H1 (cell line): ENCODE results near the gene CAMK1G. TPM values are rescaled to one million over a fixed set of nuclear protein-coding genes. Genes with fewer than 3 reads are reported as not detected.

Experiments
- CTCF ChIA-PET: fragments of 300-600 bp; sonication (Branson Sonifier 250); formaldehyde crosslinking; loops from one replicate; lab custom pipeline; 2021; ENCODE audit not compliant: partially characterized antibody; lab: Charles Lee
- POLR2A ChIA-PET: fragments of 300-600 bp; sonication (Branson Sonifier 250); formaldehyde crosslinking; loops from one replicate; lab custom pipeline; 2021; ENCODE audit warnings: inconsistent platforms; ENCODE audit not compliant: partially characterized antibody; lab: Charles Lee
- DNase-seq, 2 experiments: peaks; one replicate each; pipeline versions ENCODE4 v3.0.0 to v3.0.0-alpha.2; 2010 to 2022; ENCODE audit warnings: low spot score in 2 of 2, low read depth in 1 of 2, mixed read lengths in 1 of 2
- FAIRE-seq: peaks from 2 replicates; lab custom pipeline; 2011; peaks lifted over from hg19 to GRCh38; lab: Jason Lieb, UNC
- H2AFZ ChIP-seq: 2 replicates; pipeline ENCODE4 v1.8.1; 2012; ENCODE audit warnings: low read length, inconsistent platforms
- H2AK5ac ChIP-seq: 2 replicates; pipeline ENCODE4 v1.6.1; 2013; ENCODE audit warnings: low read depth, low read length
- H2BK120ac ChIP-seq: replicated peaks from 2 replicates; pipeline ENCODE3; 2013; ENCODE audit warnings: low read depth, low read length, inconsistent platforms
- H2BK12ac ChIP-seq: 2 replicates; pipeline ENCODE4 v1.6.1; 2013; ENCODE audit warnings: low read depth, low read length
- H2BK15ac ChIP-seq: 2 replicates; pipeline ENCODE4 v1.6.1; 2013; ENCODE audit warnings: low read length
- H2BK20ac ChIP-seq: 2 replicates; pipeline ENCODE4 v1.6.1; 2013; ENCODE audit warnings: low read length
- H2BK5ac ChIP-seq: 2 replicates; pipeline ENCODE4 v1.6.1; 2013; ENCODE audit warnings: low read depth, low read length
- H3K14ac ChIP-seq: 2 replicates; pipeline ENCODE4 v1.6.1; 2013; ENCODE audit warnings: inconsistent platforms; ENCODE audit not compliant: insufficient read length
- H3K18ac ChIP-seq: 2 replicates; pipeline ENCODE4 v1.6.1; 2013; ENCODE audit warnings: low read length; ENCODE audit errors: extremely low read depth
- H3K23ac ChIP-seq: 2 replicates; pipeline ENCODE4 v1.6.1; 2013; ENCODE audit warnings: inconsistent platforms; ENCODE audit not compliant: insufficient read length
- H3K23me2 ChIP-seq: 2 replicates; pipeline ENCODE4 v1.6.1; 2013; ENCODE audit warnings: low read depth, low read length
- H3K27ac ChIP-seq: 2 replicates; pipeline ENCODE4 v1.6.1; 2011; ENCODE audit warnings: low read depth, low read length, inconsistent platforms
- H3K27me3 ChIP-seq, 4 experiments: replicated peaks in 1 of 4; 1 replicate in 1 of 4; 2 replicates in 3 of 4; pipeline versions ENCODE4 v1.6.1 to v1.8.1; 2011 to 2013; ENCODE audit warnings: low read length in 3 of 4, mild to moderate bottlenecking in 3 of 4, inconsistent platforms in 2 of 4, mixed read lengths in 2 of 4, moderate library complexity in 1 of 4; ENCODE audit not compliant: control insufficient read depth in 3 of 4, insufficient read depth in 3 of 4; ENCODE audit errors: extremely low read depth in 1 of 4
- H3K36me3 ChIP-seq, 4 experiments: 2 replicates each; pipeline versions ENCODE4 v1.6.1 to v1.8.1; 2011 to 2013; ENCODE audit warnings: mild to moderate bottlenecking in 4 of 4, low read length in 3 of 4, moderate library complexity in 2 of 4, control low read depth in 1 of 4, inconsistent platforms in 1 of 4; ENCODE audit not compliant: insufficient read depth in 4 of 4, control insufficient read depth in 2 of 4
- H3K4ac ChIP-seq: replicated peaks from 2 replicates; pipeline ENCODE3; 2013; ENCODE audit warnings: low read length, low read depth, mixed read lengths, inconsistent platforms; ENCODE audit not compliant: insufficient read length
- H3K4me1 ChIP-seq, 4 experiments: replicated peaks in 1 of 4; 1 replicate in 1 of 4; 2 replicates in 3 of 4; pipeline versions ENCODE4 v1.6.1 to v1.8.1; 2011 to 2013; ENCODE audit warnings: low read length in 3 of 4, inconsistent platforms in 2 of 4, mixed read lengths in 1 of 4; ENCODE audit not compliant: insufficient read depth in 4 of 4, control insufficient read depth in 3 of 4
- H3K4me2 ChIP-seq, 2 experiments: 2 replicates each; pipeline versions ENCODE4 v1.6.1 to v1.8.1; 2011 to 2013; ENCODE audit warnings: low read depth in 2 of 2, low read length in 2 of 2, control low read depth in 1 of 2, inconsistent platforms in 1 of 2, mild to moderate bottlenecking in 1 of 2; ENCODE audit not compliant: insufficient read depth in 1 of 2
- H3K4me3 ChIP-seq, 4 experiments: fragments of 200-600, 300-600 bp in 1 of 4; sonication (generic), shearing (Covaris generic), sonication (Bioruptor Twin) in 1 of 4; 2 replicates each; pipeline versions ENCODE4 v1.5.1 to v1.8.1; 2011 to 2016; ENCODE audit warnings: low read length in 4 of 4, low read depth in 3 of 4, control low read depth in 2 of 4, inconsistent platforms in 2 of 4, mild to moderate bottlenecking in 2 of 4, mixed read lengths in 1 of 4, moderate library complexity in 1 of 4; ENCODE audit not compliant: insufficient read depth in 2 of 4; ENCODE audit errors: extremely low read depth in 1 of 4
- H3K56ac ChIP-seq: replicated peaks from 2 replicates; pipeline ENCODE3; 2013; ENCODE audit warnings: low read depth, mild to moderate bottlenecking, mixed read lengths, low read length, inconsistent platforms; ENCODE audit not compliant: insufficient read length
- H3K79me1 ChIP-seq: 2 replicates; pipeline ENCODE4 v1.6.1; 2013; ENCODE audit warnings: low read depth, low read length, control low read depth
- H3K79me2 ChIP-seq, 2 experiments: 2 replicates each; pipeline versions ENCODE4 v1.6.1 to v1.8.1; 2012 to 2013; ENCODE audit warnings: low read length in 2 of 2, mild to moderate bottlenecking in 2 of 2, inconsistent platforms in 1 of 2; ENCODE audit not compliant: insufficient read depth in 2 of 2, control insufficient read depth in 1 of 2
- H3K9ac ChIP-seq, 4 experiments: replicated peaks in 1 of 4; 1 replicate in 1 of 4; 2 replicates in 3 of 4; pipeline versions ENCODE4 v1.6.1 to v1.8.1; 2011 to 2013; ENCODE audit warnings: low read depth in 3 of 4, low read length in 3 of 4, control low read depth in 2 of 4, mild to moderate bottlenecking in 2 of 4, moderate library complexity in 2 of 4, inconsistent platforms in 1 of 4; ENCODE audit errors: extremely low read depth in 1 of 4
- H3K9me3 ChIP-seq, 2 experiments: 2 replicates each; pipeline versions ENCODE4 v1.6.1 to v1.8.1; 2012 to 2013; ENCODE audit warnings: mild to moderate bottlenecking in 2 of 2, moderate library complexity in 2 of 2, control low read depth in 1 of 2, inconsistent platforms in 1 of 2, low read depth in 1 of 2, low read length in 1 of 2, mixed read lengths in 1 of 2; ENCODE audit not compliant: insufficient read depth in 2 of 2
- H4K20me1 ChIP-seq, 2 experiments: replicated peaks in 1 of 2; 2 replicates each; pipeline versions ENCODE3 to v1.8.1; 2011 to 2013; ENCODE audit warnings: inconsistent platforms in 2 of 2, low read length in 2 of 2, mild to moderate bottlenecking in 1 of 2; ENCODE audit not compliant: insufficient read depth in 2 of 2, control insufficient read depth in 1 of 2
- H4K5ac ChIP-seq: 2 replicates; pipeline ENCODE4 v1.6.1; 2013; ENCODE audit warnings: low read length, low read depth, mixed read lengths, inconsistent platforms; ENCODE audit not compliant: insufficient read length
- H4K8ac ChIP-seq: 2 replicates; pipeline ENCODE4 v1.8.0; 2013; ENCODE audit warnings: mild to moderate bottlenecking, moderate library complexity, low read length, inconsistent platforms; ENCODE audit not compliant: insufficient read depth; ENCODE audit errors: extremely low read depth
- H4K91ac ChIP-seq: replicated peaks from 2 replicates; pipeline ENCODE3; 2013; ENCODE audit warnings: low read length, mixed read lengths, inconsistent platforms; ENCODE audit not compliant: insufficient read length
- POU5F1 ChIP-seq: IDR thresholded peaks from 2 replicates; pipeline ENCODE4 v1.6.1; 2011; ENCODE audit warnings: low read depth, mild to moderate bottlenecking, low read length, moderate library complexity
- RAD21 ChIP-seq, 2 experiments: IDR thresholded peaks in 1 of 2; conservative IDR thresholded peaks in 1 of 2; 2 replicates each; pipeline ENCODE4 v1.6.1; 2011; ENCODE audit warnings: low read depth in 2 of 2, low read length in 2 of 2, improper control_type of control experiment in 1 of 2, inconsistent platforms in 1 of 2, mild to moderate bottlenecking in 1 of 2, moderate library complexity in 1 of 2
- SIX5 ChIP-seq: IDR thresholded peaks from 2 replicates; pipeline ENCODE4 v1.6.1; 2011; ENCODE audit warnings: mild to moderate bottlenecking, low read depth, low read length
- TAF7 ChIP-seq: optimal IDR thresholded peaks from 2 replicates; pipeline ENCODE3; 2011; ENCODE audit warnings: low read depth, mild to moderate bottlenecking, inconsistent platforms, low read length, moderate library complexity, borderline replicate concordance
- TEAD4 ChIP-seq: IDR thresholded peaks from 2 replicates; pipeline ENCODE4 v1.6.1; 2012; ENCODE audit warnings: low read depth, low read length, inconsistent platforms, mixed read lengths
- WGBS, 2 experiments: shearing (Covaris generic) in 1 of 2; methylation state at CpG; one replicate each; pipeline versions ENCODE4 v1.1.6 to v1.1.7; 2013 to 2015; ENCODE audit warnings: low lambda C conversion rate in 2 of 2, mixed read lengths in 2 of 2, inconsistent platforms in 1 of 2, low coverage in 1 of 2, missing lambda C conversion rate in 1 of 2; ENCODE audit not compliant: insufficient replicate concordance in 2 of 2, insufficient coverage in 1 of 2, insufficient read length in 1 of 2; ENCODE audit errors: extremely low coverage in 1 of 2, missing lambda C conversion rate in 1 of 2; 5-methylcytosine and 5-hydroxymethylcytosine counted together
- polyA plus RNA-seq, 7 experiments: library from polyadenylated mRNA; depleted of rRNA in 3 of 7; stranded (reverse) in 5 of 7; unstranded in 2 of 7; fragments of >200 nt in 5 of 7; fragments of 200-250 nt in 2 of 7; gene quantifications; 1 replicate in 5 of 7; 2 replicates in 1 of 7; 4 replicates in 1 of 7; pipeline versions ENCODE4 v1.2.1 to v1.2.3, GENCODE V29; 2011 to 2013; ENCODE audit warnings: missing spikeins in 2 of 7, mixed read lengths in 2 of 7
- total RNA-seq: library from RNA; stranded (reverse); fragmentation: NEBNext Ultra II Directional; extraction: Animal tissue kit (Norgen Biotek cat#: 25700); gene quantifications from 2 replicates; pipeline ENCODE4 v1.2.1, GENCODE V29; 2021

The CAMK1G gene
- total and polyA plus RNA-seq, 2 of the 8 experiments (the other 6 are each of a cell fraction or from before 2014, with no cell fraction given), result 1.00 to 1.0 TPM

GRCh38 chr1:209607795-209608178 is 24.3 kb downstream of the CAMK1G start:
- Histone ChIP-seq H3K27ac (no peak overlapping the region), H3K14ac (no peak overlapping the region)
- POLR2A ChIA-PET, result interaction anchor here (1.2 kb wide), 1 partner anchor 8 kb away, joined by 3 read pairs; no protein-coding TSS in a partner anchor

More at GRCh38 chr1:209607795-209608178, 24.3 kb downstream of the CAMK1G start:
- Histone ChIP-seq H3K23me2 (no peaks in the 10 kb centered on the region), H3K36me3 (no peaks in the 10 kb centered on the region), H3K4me1 (no peaks in the 10 kb centered on the region), H3K56ac (no peak overlapping the region), H2BK15ac (no peak overlapping the region), H3K23ac (no peak overlapping the region), H3K9me3 (no peaks in the 10 kb centered on the region), H2AFZ (no peak overlapping the region), H3K18ac (no peak overlapping the region), H2BK12ac (no peak overlapping the region), H4K91ac (no peak overlapping the region), H3K9ac (no peak overlapping the region), H2AK5ac (no peak overlapping the region), H2BK20ac (no peak overlapping the region), H3K4me3 (no peak overlapping the region), H4K8ac (no peak overlapping the region), H4K5ac (no peak overlapping the region), H3K4ac (no peak overlapping the region), H3K79me2 (no peaks in the 10 kb centered on the region), H4K20me1 (no peaks in the 10 kb centered on the region), H3K27me3 (no peaks in the 10 kb centered on the region), H3K79me1 (no peaks in the 10 kb centered on the region), H3K4me2 (no peak overlapping the region), H2BK5ac (no peak overlapping the region), H2BK120ac (no peak overlapping the region)
- FAIRE-seq (no peak), DNase-seq (no peak)
- WGBS, 2 experiments, result 71% methylated on average over 8 of the region's 8 CpGs; no CpG with 5 or more reads in 1 of the 2 experiments
- CTCF ChIA-PET, result interaction anchor here (0.6 to 28.8 kb wide), 10 partner anchors 11 to 141 kb away, joined by 3 to 636 read pairs (median 6); partner anchors contain the start of gene CAMK1G
- TF ChIP-seq POU5F1 (no peak), RAD21 (IDR thresholded peaks at IDR 0.05 in 1 of 2, conservative IDR thresholded peaks at IDR 0.05 in 1 of 2; ENCODE audit: low read depth in 2 of 2, low read length in 2 of 2) (no peak), TAF7 (no peak), TEAD4 (no peak), SIX5 (no peak)
